ENCODE results near the gene FOXO4.

The FOXO4 gene

GRCh38 chrX:71106427-71106826 lies 10.8 kb downstream of the FOXO4 start, which contains the start of gene CXorf65:
Gene CXorf65 (minus strand): TSS chrX:71106740. CDS start chrX:71106556, 184 bp downstream.
- no peak for DNase-seq (ENCODE audit: low read depth)
- no peak within 1 kb of the TSS for H3K4me3 ChIP-seq (ENCODE audit: low read depth, low read length)
- no peak for TF ChIP-seq CTCF (IDR thresholded peaks at IDR 0.05; ENCODE audit: insufficient read depth, low read depth, low read length, missing control alignments)

- DNase-seq (ENCODE audit: low read depth): no peak
- no peak for TF ChIP-seq CTCF (IDR thresholded peaks at IDR 0.05; ENCODE audit: insufficient read depth, low read depth, low read length, missing control alignments)
- no peak overlapping the region for H3K4me3 ChIP-seq (ENCODE audit: low read depth, low read length)
These were observed 11.6 kb downstream of the FOXO4 start for GRCh38 chrX:71107245-71107644.

GRCh38 chrX:71107762-71108360 lies 12.2 kb downstream of the FOXO4 start:
- DNase-seq (ENCODE audit: low read depth): no peak

GRCh38 chrX:71109051-71109450 lies 13.4 kb downstream of the FOXO4 start:
- no peak for DNase-seq (ENCODE audit: low read depth)
- no peak for TF ChIP-seq CTCF (IDR thresholded peaks at IDR 0.05; ENCODE audit: insufficient read depth, low read depth, low read length, missing control alignments)
- H3K4me3 ChIP-seq (ENCODE audit: low read depth, low read length): peak overlapping the region; percentile 64

More at GRCh38 chrX:71107762-71108360, 12.2 kb downstream of the FOXO4 start:
- no peak overlapping the region for H3K4me3 ChIP-seq (ENCODE audit: low read depth, low read length)
- TF ChIP-seq CTCF (IDR thresholded peaks at IDR 0.05; ENCODE audit: insufficient read depth, low read depth, low read length, missing control alignments): no peak

- TF ChIP-seq CTCF (IDR thresholded peaks at IDR 0.05; ENCODE audit: insufficient read depth, low read depth, low read length, missing control alignments): no peak
- peak within 1 kb of the TSS; percentile 64 for H3K4me3 ChIP-seq (ENCODE audit: low read depth, low read length)
- DNase-seq (ENCODE audit: low read depth): peak; percentile 91
These were observed 15.6 kb downstream of the FOXO4 start, which contains the start of gene IL2RG for GRCh38 chrX:71111141-71111843. Gene IL2RG (minus strand): TSS chrX:71111577. CDS start chrX:71111539, 38 bp downstream.

- DNase-seq (ENCODE audit: low read depth): peak; percentile 51
- peak overlapping the region; percentile 64 for H3K4me3 ChIP-seq (ENCODE audit: low read depth, low read length)
- no peak for TF ChIP-seq CTCF (IDR thresholded peaks at IDR 0.05; ENCODE audit: insufficient read depth, low read depth, low read length, missing control alignments)
These were observed 16.3 kb downstream of the FOXO4 start for GRCh38 chrX:71111921-71112431.
